K562 (cell line): ENCODE results near the gene ABHD16A. TPM values are rescaled to one million over a fixed set of nuclear protein-coding genes. Genes with fewer than 3 reads are reported as not detected.

Source experiments
- ATAC-seq: fragments of 200-7000 bp; cut with Tn5 transposase; 3 replicates; pipeline ENCODE4 v1.9.1; 2020; ENCODE audit warnings: moderate library complexity
- BruUV-seq: library from RNA; stranded (reverse); fragments of 400-500 nt; replicated peaks from 2 replicates; lab custom pipeline; 2021; lab: Mats Ljungman, UMichigan
- CTCF ChIA-PET: fragments of 300-600 bp; formaldehyde crosslinking; extraction: SDS; loops from one replicate; lab custom pipeline; 2021; ENCODE audit warnings: low intra/inter-chr PET ratio; lab: Yijun Ruan, JAX
- POLR2A ChIA-PET: fragments of 300-600, 350-650 bp; sonication (Branson Sonifier 250); formaldehyde crosslinking; extraction: SDS; loops from one replicate; lab custom pipeline; 2021; ENCODE audit warnings: antibody characterized with exemption, inconsistent platforms; lab: Yijun Ruan, JAX
- DNase-seq, 4 experiments: peaks; one replicate each; pipeline versions ENCODE4 v3.0.0 to v3.0.0-alpha.2; 2011 to 2018; ENCODE audit warnings: low spot score in 3 of 4, mixed read lengths in 3 of 4; ENCODE audit errors: extremely low read depth in 1 of 4
- FAIRE-seq: peaks from 2 replicates; lab custom pipeline; 2011; peaks lifted over from hg19 to GRCh38; lab: Jason Lieb, UNC
- H2AFZ ChIP-seq: 2 replicates; pipeline ENCODE4 v1.6.0; 2011; ENCODE audit warnings: low read depth, low read length, control low read depth, inconsistent platforms
- H3K27ac ChIP-seq: fragments of 200-600 bp; 3 replicates; pipeline ENCODE4 v1.8.0; 2011; ENCODE audit warnings: low read depth, mild to moderate bottlenecking, control low read depth, inconsistent platforms, low read length, moderate library complexity, mixed read lengths; ENCODE audit errors: extremely low read depth
- H3K27me3 ChIP-seq, 2 experiments: fragments of 300-600 bp in 1 of 2; 2 replicates in 1 of 2; 3 replicates in 1 of 2; pipeline versions ENCODE4 v1.6.0 to v1.8.0; 2011; ENCODE audit warnings: inconsistent platforms in 2 of 2, low read length in 2 of 2, mild to moderate bottlenecking in 1 of 2, mixed read lengths in 1 of 2, moderate library complexity in 1 of 2; ENCODE audit not compliant: control insufficient read depth in 2 of 2, insufficient read depth in 2 of 2
- H3K36me3 ChIP-seq: fragments of 300-600 bp; 3 replicates; pipeline ENCODE4 v1.8.0; 2011; ENCODE audit warnings: mild to moderate bottlenecking, low read length, inconsistent platforms; ENCODE audit not compliant: control insufficient read depth, insufficient read depth
- H3K4me1 ChIP-seq, 2 experiments: fragments of 200-600 bp in 1 of 2; replicated peaks in 1 of 2; 2 replicates in 1 of 2; 3 replicates in 1 of 2; pipeline versions ENCODE4 v1.5.1 to v1.8.0; 2011; ENCODE audit warnings: inconsistent platforms in 2 of 2, low read length in 2 of 2, mild to moderate bottlenecking in 1 of 2, mixed read lengths in 1 of 2, moderate library complexity in 1 of 2; ENCODE audit not compliant: control insufficient read depth in 2 of 2, insufficient read depth in 2 of 2
- H3K4me2 ChIP-seq: 2 replicates; pipeline ENCODE4 v1.6.1; 2011; ENCODE audit warnings: low read length, control low read depth, inconsistent platforms, mixed read lengths; ENCODE audit not compliant: insufficient read depth
- H3K4me3 ChIP-seq: fragments of 200-600 bp; sonication (generic), shearing (Covaris generic); 2 replicates; pipeline ENCODE4 v1.5.1; 2016; ENCODE audit warnings: control low read depth, inconsistent platforms
- H3K79me2 ChIP-seq: fragments of 200-600 bp; 3 replicates; pipeline ENCODE4 v1.8.0; 2011; ENCODE audit warnings: low read length, inconsistent platforms; ENCODE audit not compliant: control insufficient read depth, insufficient read depth
- H3K9ac ChIP-seq, 2 experiments: 2 replicates each; pipeline versions ENCODE4 v1.6.0 to v1.6.1; 2011; ENCODE audit warnings: low read depth in 2 of 2, low read length in 2 of 2, control low read depth in 1 of 2, inconsistent platforms in 1 of 2, mild to moderate bottlenecking in 1 of 2, mixed read lengths in 1 of 2; ENCODE audit not compliant: insufficient read depth in 1 of 2
- H3K9me1 ChIP-seq: one replicate; pipeline ENCODE4 v1.6.0; 2011; ENCODE audit warnings: inconsistent platforms, mild to moderate bottlenecking, low read length, moderate library complexity; ENCODE audit not compliant: control insufficient read depth, insufficient read depth
- H3K9me3 ChIP-seq: replicated peaks from 2 replicates; pipeline ENCODE4 v1.5.1; 2011; ENCODE audit warnings: low read depth, low read length, inconsistent platforms; ENCODE audit not compliant: control insufficient read depth, insufficient read depth
- H4K20me1 ChIP-seq: replicated peaks from 2 replicates; pipeline ENCODE4 v1.6.1; 2011; ENCODE audit warnings: low read length, inconsistent platforms, mixed read lengths; ENCODE audit not compliant: control insufficient read depth, insufficient read depth
- CEBPG ChIP-seq, 3 experiments: fragments of 200-800 bp in 1 of 3; sonication (Bioruptor generic) in 1 of 3; sonication (generic) in 1 of 3; formaldehyde crosslinking in 1 of 3; IDR thresholded peaks in 2 of 3; conservative IDR thresholded peaks in 1 of 3; 2 replicates each; pipeline versions ENCODE4 v1.6.1 to v1.8.0; 2016 to 2022; ENCODE audit warnings: missing compliant biosample characterization in 2 of 3, missing genetic modification characterization in 2 of 3, mild to moderate bottlenecking in 1 of 3, missing genetic modification reagents in 1 of 3
- ETV5 ChIP-seq: sonication (generic); formaldehyde crosslinking; IDR thresholded peaks from 2 replicates; pipeline ENCODE4 v1.4.0; 2020; ENCODE audit warnings: low read depth, mild to moderate bottlenecking, missing genetic modification reagents
- GATA2 ChIP-seq: sonication (generic); formaldehyde crosslinking; IDR thresholded peaks from 2 replicates; pipeline ENCODE4 v1.4.0; 2020; ENCODE audit warnings: mild to moderate bottlenecking, missing genetic modification reagents
- HDGF ChIP-seq: fragments of 450-650 bp; IDR thresholded peaks from 2 replicates; pipeline ENCODE4 v1.6.1; 2016
- HOMEZ ChIP-seq: fragments of 250-450 bp; sonication (Bioruptor Pico); IDR thresholded peaks from 2 replicates; pipeline ENCODE4 v1.4.0; 2020; ENCODE audit warnings: mild to moderate bottlenecking, moderate library complexity
- HOXB6 ChIP-seq: fragments of 250-450 bp; sonication (Bioruptor Pico); IDR thresholded peaks from 2 replicates; pipeline ENCODE4 v1.5.1; 2022; ENCODE audit warnings: mild to moderate bottlenecking, borderline replicate concordance
- KLF10 ChIP-seq: fragments of 250-450 bp; sonication (Bioruptor Pico); IDR thresholded peaks from 2 replicates; pipeline ENCODE4 v1.6.1; 2021; ENCODE audit warnings: matching md5 sums
- MITF ChIP-seq: IDR thresholded peaks from 2 replicates; pipeline ENCODE4 v1.6.1; 2014; ENCODE audit warnings: antibody characterized with exemption
- NEUROD1 ChIP-seq: fragments of 150-350 bp; IDR thresholded peaks from 2 replicates; pipeline ENCODE4 v1.6.1; 2014; ENCODE audit warnings: borderline replicate concordance, low read length, low read depth; ENCODE audit not compliant: partially characterized antibody
- NFIX ChIP-seq: fragments of 250-450 bp; sonication (Bioruptor Pico); IDR thresholded peaks from 2 replicates; pipeline ENCODE4 v1.4.0; 2020; ENCODE audit warnings: low read depth, mild to moderate bottlenecking, moderate library complexity
- PHF8 ChIP-seq: fragments of 200-600 bp; sonication (generic); IDR thresholded peaks from 2 replicates; pipeline ENCODE4 v1.6.1; 2012; ENCODE audit warnings: mixed run types, mild to moderate bottlenecking, inconsistent platforms, low read length, moderate library complexity, borderline replicate concordance
- POLR2B ChIP-seq: fragments of 450-650 bp; IDR thresholded peaks from 2 replicates; pipeline ENCODE4 v1.6.1; 2018; ENCODE audit warnings: low read depth; ENCODE audit not compliant: partially characterized antibody
- RFX5 ChIP-seq: IDR thresholded peaks from 2 replicates; pipeline ENCODE4 v1.6.1; 2011; ENCODE audit warnings: low read depth, mild to moderate bottlenecking, improper control_type of control experiment, low read length
- SIX5 ChIP-seq, 2 experiments: IDR thresholded peaks; 2 replicates each; pipeline ENCODE4 v1.6.1; 2011; ENCODE audit warnings: low read length in 2 of 2, borderline replicate concordance in 1 of 2, low read depth in 1 of 2, mild to moderate bottlenecking in 1 of 2, moderate library complexity in 1 of 2; ENCODE audit not compliant: insufficient read depth in 1 of 2
- ZBTB1 ChIP-seq: sonication (generic); formaldehyde crosslinking; IDR thresholded peaks from 2 replicates; pipeline ENCODE4 v1.8.1; 2023; ENCODE audit warnings: missing genetic modification reagents, low read depth, mild to moderate bottlenecking, borderline replicate concordance
- ZBTB5 ChIP-seq: fragments of 450-650 bp; IDR thresholded peaks from 2 replicates; pipeline ENCODE4 v1.6.1; 2017; ENCODE audit warnings: antibody characterized with exemption
- ZC3H11A ChIP-seq: IDR thresholded peaks from 2 replicates; pipeline ENCODE4 v1.6.1; 2012; ENCODE audit warnings: low read depth, low read length, improper control_type of control experiment
- ZNF444 ChIP-seq: fragments of 250-450 bp; sonication (Bioruptor Pico); IDR thresholded peaks from 2 replicates; pipeline ENCODE4 v1.4.0; 2020; ENCODE audit warnings: mild to moderate bottlenecking, moderate library complexity
- WGBS: fragments of 100-300 bp; shearing (Covaris generic); methylation state at CpG from one replicate; pipeline ENCODE4 v1.1.6; 2016; ENCODE audit warnings: low coverage, mixed read lengths; ENCODE audit not compliant: insufficient coverage; ENCODE audit errors: missing lambda C conversion rate; 5-methylcytosine and 5-hydroxymethylcytosine counted together
- in situ Hi-C: fragments of 300-500 bp; cut with MboI; formaldehyde crosslinking; loops from 4 replicates; pipeline ENCODE4 v1.15.0; 2018; ENCODE audit warnings: inconsistent platforms, mixed read lengths
- intact Hi-C: fragments of 100-400 bp; cut with micrococcal nuclease; formaldehyde crosslinking; loops from 2 replicates; pipeline ENCODE4 v1.14.2; 2022
- polyA plus RNA-seq, 8 experiments: library from polyadenylated mRNA; depleted of rRNA in 4 of 8; stranded (reverse) in 5 of 8; unstranded in 3 of 8; fragments of >200 nt; fragmentation: Nextera tagmentation in 2 of 8; fragmentation: Illumina TruSeq in 1 of 8; extraction: Ambion mirVana in 2 of 8; extraction: Trizol in 1 of 8; gene quantifications; 2 replicates each; pipeline versions ENCODE4 v1.2.1 to v1.2.3, GENCODE V29; 2011 to 2014; ENCODE audit warnings: inconsistent platforms in 1 of 8, missing spikeins in 1 of 8
- total RNA-seq, 7 experiments: library from RNA; depleted of rRNA in 6 of 7; stranded (reverse); fragments of >200 nt in 6 of 7; fragmentation: Illumina TruSeq in 2 of 7; extraction: Trizol in 2 of 7; gene quantifications; 2 replicates each; pipeline versions ENCODE4 v1.2.1 to v1.2.3, GENCODE V29; 2011 to 2021; ENCODE audit warnings: low replicate concordance in 1 of 7

The ABHD16A gene
- total and polyA plus RNA-seq, 9 of the 15 experiments (the other 6 are each of a cell fraction or from before 2014, with no cell fraction given), result 25.8 to 120 (median 81.6) TPM

GRCh38 chr6:31744422-31744821 is 41.3 kb upstream of the ABHD16A start:
- no peak for FAIRE-seq
- peaks cover 31 to 33% of the 10 kb centered on the region in 2 experiments for H3K4me1 ChIP-seq
- H3K9me3 ChIP-seq, result no peaks in the 10 kb centered on the region
- no peak for DNase-seq
- intact Hi-C loops (no loop called here), in situ Hi-C loops (no loop called here)
- ChIA-PET POLR2A (interaction anchor here (0.7 to 1.4 kb wide), 2 partner anchors 14 to 15 kb away, joined by 3 to 4 read pairs; partner anchors contain the start of gene DDAH2), CTCF (interaction anchor here (0.6 kb wide), 1 partner anchor 91 kb away, joined by 4 read pairs; no protein-coding TSS in a partner anchor)
- H3K79me2 ChIP-seq, result peaks cover 28% of the 10 kb centered on the region
- H3K4me2 ChIP-seq, result peak overlapping the region; percentile 12; the same call in 1 of the 2 replicates
- H2AFZ ChIP-seq, result 0 out of 2 replicates have a peak overlapping the region, but pooled peaks have one; percentile 5
- no peaks in the 10 kb centered on the region for H3K9me1 ChIP-seq
- H3K36me3 ChIP-seq, result peaks cover 69% of the 10 kb centered on the region
- WGBS, result 52% methylated on average over 1 of the region's 1 CpG
- no peak for ATAC-seq
- H3K4me3 ChIP-seq, result no peak overlapping the region
- H3K27ac ChIP-seq, result peak overlapping the region; percentile 60
- no TSS peak for BruUV-seq
- peak overlapping the region; percentile 36 to 59 for H3K9ac ChIP-seq
- no peaks in the 10 kb centered on the region for H3K27me3 ChIP-seq
- H4K20me1 ChIP-seq, result no peaks in the 10 kb centered on the region
- no peak for TF ChIP-seq ZC3H11A
- TF ChIP-seq NEUROD1, result no peak
- no peak for TF ChIP-seq ZNF444 (CRISPR knock-in tag)
- TF ChIP-seq SIX5 (IDR thresholded peaks at IDR 0.05; ENCODE audit: borderline replicate concordance in 1 of 2, insufficient read depth in 1 of 2, low read depth in 1 of 2, low read length in 2 of 2), result no peak
- TF ChIP-seq KLF10 (CRISPR knock-in tag), result no peak
- TF ChIP-seq RFX5, result no peak
- TF ChIP-seq ZBTB5, result no peak
- TF ChIP-seq HDGF, result no peak
- 0 out of 2 replicates have a peak, but pooled peaks have one; percentile 13 for TF ChIP-seq ETV5 (CRISPR knock-in tag)
- TF ChIP-seq MITF, result no peak
- no peak for TF ChIP-seq HOXB6 (CRISPR knock-in tag)
- no peak for TF ChIP-seq NFIX (CRISPR knock-in tag)
- peak; percentile 17 for TF ChIP-seq POLR2B
- 0 out of 2 replicates have a peak, but pooled peaks have one; percentile 24 for TF ChIP-seq ZBTB1
- TF ChIP-seq CEBPG (CRISPR knock-in tag; IDR thresholded peaks at IDR 0.05), result 0 out of 2 replicates have a peak, but pooled peaks have one; percentile 7
- TF ChIP-seq CEBPG (tag; conservative IDR thresholded peaks at IDR 0.05 in 1 of 2, IDR thresholded peaks at IDR 0.05 in 1 of 2), result no peak
- TF ChIP-seq PHF8, result no peak
- TF ChIP-seq HOMEZ (CRISPR knock-in tag), result no peak
- 0 out of 2 replicates have a peak, but pooled peaks have one; percentile 31 for TF ChIP-seq GATA2 (CRISPR knock-in tag)
